HG03469 (cell line): ENCODE results near the gene GDI2.
"Not testable (repeated sequence)": the region's sequence is repeated elsewhere in the genome, so short reads cannot be mapped to it uniquely, and the experiment has no call there.

Experiments used
- ATAC-seq: cut with Tn5 transposase; IDR thresholded peaks from one replicate; pipeline ENCODE4 v1.9.1; 2021; ENCODE audit warnings: mild to moderate bottlenecking, moderate library complexity, moderate number of reproducible peaks; ENCODE audit not compliant: unreplicated experiment

The GDI2 gene

DNA sequence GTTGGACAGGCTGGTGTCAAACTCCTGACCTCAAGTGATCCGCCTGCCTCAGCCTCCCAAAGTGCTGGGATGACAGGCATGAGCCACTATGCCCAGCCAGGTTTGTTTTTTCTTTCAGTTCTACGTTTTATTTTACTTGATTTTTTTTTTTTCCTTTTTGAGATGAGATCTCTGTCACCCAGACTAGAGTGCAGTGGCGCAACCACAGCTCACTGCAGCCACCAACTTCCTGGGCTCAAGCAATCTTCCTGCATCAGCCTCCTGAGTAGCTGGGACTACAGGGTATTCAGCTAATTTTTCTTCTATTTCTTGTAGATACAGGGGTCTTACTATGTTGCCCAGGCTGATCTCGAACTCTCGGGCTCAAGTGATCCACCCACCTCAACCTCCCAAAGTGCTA is 24.3 kb downstream of the GDI2 start:
- ATAC-seq: no peak

DNA sequence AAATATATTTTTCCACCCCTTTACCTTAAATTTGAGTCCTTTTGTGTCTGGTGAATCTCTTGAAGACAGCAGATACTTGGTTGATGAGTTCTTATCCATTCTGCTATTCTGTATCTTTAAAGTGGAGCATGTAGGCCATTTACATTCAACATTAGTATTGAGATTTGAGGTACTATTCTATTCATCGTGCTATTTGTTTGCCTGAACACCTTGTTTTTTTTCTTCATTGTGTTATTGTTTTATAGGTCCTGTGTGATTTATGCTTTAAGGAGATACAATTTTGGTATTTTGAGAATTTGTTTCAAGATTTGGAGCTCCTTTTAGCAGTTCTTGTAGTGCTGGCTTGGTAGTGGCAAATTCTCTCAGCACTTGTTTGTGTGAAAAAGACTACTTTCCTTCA is 29.9 kb downstream of the GDI2 start:
- ATAC-seq: no peak

DNA sequence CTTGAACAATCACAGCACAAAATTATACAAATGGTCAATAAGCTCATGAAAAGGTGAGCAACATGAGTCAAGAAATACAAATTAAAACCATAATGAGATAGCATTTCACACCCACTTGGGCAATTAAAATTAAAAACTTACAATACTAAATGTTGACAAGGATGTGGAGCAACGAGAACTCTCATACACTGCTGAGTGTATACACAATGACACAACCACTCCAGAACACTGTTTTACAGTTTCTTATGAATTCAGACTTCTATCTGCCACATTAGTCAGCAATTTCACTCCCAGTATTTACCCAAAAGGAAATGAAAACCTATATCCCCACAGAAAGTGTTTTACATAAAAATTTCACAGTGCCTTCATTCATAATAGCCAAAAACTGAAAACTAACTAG is 31.1 kb downstream of the GDI2 start:
- no peak for ATAC-seq

DNA sequence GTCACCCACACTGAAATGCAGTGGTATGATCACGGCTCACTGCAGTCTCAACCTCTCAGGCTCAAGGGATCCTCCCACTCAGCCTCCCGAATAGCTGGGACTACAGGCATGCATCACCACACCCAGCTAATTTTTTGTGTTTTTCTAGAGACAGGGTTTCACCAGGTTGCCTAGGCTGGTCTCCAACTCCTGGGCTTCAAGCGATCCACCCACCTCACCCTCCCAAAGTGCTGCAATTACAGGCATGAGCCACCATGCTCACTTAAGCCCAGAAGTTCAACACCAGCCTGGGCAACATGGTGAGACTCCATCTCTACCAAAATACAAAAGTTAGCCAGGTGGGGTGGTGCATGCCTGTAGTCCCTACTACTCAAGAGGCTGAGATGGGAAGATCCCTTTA is 33.5 kb downstream of the GDI2 start:
- ATAC-seq: no peak

DNA sequence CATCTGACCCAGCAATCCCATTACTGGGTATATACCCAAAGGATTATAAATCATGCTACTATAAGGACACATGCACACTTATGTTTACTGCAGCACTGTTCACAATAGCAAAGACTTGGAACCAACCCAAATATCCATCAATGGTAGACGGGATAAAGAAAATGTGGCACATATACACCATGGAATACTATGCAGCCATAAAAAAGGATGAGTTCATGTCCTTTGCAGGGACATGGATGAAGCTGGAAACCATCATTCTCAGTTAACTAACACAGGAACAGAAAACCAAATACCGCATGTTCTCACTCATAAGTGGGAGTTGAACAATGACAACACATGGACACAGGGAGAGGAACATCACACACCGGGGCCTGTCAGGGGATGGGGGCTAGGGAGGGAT is 35.5 kb downstream of the GDI2 start:
- not testable (repeated sequence) for ATAC-seq

DNA sequence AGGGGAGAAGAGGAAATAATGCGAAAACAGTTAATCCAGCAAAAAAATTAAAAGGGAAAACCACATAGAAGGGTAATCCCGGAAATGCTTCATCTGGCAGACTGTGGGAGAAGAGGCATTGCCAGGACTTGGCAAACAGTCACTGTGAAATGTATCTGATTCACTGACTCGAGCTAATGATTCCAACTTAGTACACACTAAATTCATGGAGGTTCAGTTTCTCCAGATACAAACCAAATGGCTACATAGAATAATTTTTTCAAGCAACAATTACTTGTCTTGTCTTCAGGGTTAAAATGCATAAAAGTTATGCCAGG is 36.4 kb downstream of the GDI2 start:
- ATAC-seq: no peak

DNA sequence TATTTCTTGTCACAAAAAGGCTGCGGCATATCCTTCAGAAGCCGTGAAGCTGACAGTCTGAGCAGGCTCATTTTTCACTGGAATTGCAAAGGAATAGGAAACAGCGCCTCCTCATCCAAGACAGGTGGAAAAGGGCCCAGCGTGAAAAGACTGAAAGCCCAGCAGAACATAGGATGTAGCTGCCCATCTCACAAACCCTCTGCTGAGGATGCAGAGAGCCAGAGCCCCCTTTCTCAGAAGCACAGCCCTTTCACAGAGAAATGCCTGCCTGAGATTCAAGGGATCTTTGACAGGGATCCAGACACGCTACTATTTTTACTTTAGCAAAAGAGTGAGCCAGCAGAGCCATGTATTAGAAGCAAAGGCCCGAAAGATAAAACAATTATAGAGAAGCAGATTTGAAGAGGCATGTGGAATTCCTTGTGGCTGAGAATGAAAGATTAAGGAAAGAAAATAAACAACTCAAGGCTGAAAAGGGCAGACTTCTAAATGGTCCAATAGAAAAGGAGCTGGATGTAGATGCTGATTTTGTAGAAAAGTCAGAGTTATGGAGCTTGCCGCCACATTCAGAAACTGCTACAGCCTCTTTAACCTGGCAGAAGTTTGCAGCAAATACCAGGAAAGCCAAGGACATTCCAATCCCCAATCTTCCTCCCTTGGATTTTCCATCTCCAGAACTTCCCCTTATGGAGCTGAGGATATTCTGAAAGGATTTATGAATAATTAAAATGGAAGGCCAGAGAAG is 36.9 kb downstream of the GDI2 start:
- no peak for ATAC-seq

DNA sequence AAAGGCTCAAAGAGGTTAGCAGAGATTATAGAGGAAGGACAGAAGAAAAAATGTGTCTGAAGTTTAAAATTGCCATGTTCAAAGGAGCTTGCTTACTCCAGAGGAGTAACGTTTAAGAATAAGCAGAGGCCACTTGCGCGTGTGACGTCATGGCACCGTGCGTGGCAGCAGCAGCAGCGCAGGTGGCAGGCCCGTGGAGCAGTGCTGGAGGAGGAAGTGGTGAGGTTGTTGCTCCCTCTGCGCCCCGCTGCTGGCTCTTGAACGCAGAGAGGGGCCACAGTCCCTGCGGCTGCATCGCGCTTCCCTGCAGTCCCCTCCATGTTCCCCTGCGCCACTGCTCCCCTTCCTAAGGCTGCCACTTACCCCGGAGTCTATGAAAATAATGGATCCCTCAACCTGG is 37.5 kb downstream of the GDI2 start:
- no peak for ATAC-seq

DNA sequence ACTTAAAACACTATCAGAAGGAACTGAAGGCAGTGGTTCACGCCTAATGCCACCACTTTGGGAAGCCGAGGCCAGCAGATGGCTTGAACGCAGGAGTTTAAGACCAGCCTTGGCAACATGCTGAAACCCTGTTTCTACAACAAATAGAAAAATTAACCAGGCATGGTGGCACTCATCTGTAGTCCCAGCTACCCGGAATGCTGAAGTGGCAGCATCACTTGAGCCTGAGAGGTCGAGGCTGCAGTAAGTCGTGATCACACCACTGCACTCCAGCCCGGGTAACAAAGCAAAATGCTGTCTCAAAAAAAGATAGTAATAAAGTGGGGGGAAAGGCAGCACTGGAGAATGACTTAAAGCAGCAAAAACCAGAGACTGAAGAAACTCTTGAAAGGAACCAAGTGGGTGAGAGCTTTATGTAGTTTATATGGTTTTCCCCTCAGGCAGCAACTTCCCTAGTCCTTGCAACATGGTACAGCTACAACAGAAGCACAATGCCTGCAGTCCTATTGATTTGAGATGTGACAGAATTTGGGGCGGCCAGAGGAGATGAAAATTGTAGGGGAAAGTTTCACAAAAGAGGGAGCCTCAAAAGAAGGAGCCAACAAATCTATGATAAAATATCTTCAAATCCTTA is 38.1 kb downstream of the GDI2 start:
- no peak for ATAC-seq

DNA sequence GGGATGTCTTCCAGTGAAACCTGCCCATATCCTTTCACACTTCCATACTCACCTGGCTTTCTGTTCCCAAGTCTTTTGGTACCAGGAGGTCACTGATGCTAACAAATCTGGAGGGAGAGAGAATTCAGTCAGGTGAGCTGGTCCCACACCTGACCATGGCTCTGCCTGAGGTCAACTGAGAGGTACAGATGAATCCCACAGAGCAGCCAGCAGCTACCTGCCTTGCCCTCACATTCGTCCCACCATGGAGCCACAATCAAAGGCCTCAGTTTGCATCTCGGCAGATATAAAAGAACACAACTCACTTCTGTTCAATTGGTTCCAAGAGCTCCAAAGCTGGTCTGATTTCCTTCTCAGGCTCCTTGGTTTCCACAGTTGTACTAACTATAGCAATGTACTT is 47.0 kb downstream of the GDI2 start:
- no peak for ATAC-seq

DNA sequence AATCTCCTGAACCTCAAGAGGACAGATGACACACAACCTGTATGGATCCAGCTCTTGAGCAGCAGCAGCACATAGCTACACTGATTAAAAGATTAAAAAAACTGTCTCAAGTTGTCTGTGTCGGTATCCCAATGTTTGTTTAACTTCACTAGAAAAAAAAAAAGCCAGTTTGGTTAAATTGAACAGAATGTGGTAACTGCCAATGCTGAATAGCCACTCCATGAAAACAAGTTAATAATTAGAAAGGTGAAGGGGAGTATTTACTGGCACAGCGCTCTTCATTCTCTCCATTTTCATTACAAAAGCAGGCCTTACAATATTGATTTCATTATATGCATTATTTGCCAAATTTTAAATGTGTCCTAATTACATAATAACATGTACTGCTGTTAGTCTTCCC is 47.6 kb downstream of the GDI2 start:
- no peak for ATAC-seq

DNA sequence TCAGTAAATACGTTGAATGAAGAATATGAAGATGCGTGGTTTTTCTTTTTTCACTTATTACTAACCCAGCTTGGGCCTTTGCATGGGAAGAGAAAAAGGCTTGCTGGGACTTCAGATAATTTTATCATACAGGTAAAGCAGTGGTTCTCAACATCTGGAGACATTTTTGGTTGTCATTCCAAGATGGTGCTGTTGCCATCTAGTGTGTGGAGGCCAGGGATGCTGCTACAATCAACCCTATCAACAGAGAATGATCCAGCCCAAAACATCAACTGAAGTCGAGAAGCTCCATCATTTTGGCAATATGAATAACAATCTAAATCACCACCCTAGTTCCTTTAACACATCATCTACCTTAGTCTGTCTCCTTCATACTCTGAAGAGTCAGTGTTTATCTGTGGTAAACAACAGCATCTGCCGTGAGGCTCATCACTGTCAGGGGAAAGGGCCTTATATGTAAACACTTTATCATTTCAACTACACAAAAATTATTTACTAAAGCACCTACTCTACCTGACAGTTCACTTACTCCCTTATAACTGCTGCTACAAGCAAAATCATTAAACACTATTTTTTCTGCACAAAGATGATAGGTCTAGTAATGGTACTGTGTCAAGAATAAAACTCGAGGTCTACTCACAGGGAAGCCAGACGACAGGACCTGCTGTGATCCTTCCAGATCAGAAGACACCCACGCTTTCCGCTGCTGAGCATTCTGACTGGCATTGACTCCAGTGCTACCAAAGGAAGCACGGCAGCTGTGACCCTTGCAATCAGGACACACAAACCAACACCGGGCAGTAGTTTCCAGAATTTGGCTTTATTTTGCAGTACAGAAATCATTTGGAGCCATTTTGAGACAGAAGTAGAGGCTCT is 48.6 kb downstream of the GDI2 start:
- ATAC-seq: no peak

DNA sequence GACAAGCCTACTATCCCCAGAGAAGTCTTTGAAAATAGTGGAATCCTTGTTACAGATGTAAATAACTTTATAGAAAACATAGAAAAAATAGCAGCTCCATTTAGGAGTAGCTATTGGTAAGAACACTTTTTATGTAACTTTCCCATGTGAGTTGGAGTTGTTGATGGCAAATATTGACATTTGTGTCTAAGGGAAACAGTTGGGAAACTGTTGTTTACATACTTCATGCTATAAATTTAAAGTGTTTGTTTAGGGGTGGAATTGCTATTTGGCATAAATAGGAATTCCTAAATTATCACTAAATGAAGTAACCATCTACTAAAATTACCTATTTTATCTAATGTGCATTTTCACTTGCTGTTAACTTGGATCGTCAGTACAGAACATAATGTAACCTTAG is 50.7 kb downstream of the GDI2 start:
- ATAC-seq: no peak

DNA sequence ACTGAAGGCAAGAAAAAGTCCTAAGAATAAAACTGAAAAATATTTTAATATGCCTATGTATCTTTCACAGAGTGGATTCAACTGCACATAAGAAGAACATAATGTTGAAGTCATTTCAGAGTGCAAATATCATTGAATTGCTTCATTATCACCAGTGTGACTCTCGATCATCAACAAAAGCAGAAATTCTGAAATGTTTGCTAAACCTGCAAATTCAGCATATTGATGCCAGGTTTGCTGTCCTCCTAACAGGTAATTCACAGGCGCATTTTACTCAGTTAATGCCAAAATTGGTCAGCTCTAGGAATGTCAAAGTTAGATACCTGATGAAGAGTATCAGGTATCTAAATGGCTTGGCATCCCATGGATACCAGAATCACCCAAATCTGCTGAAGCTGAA is 52.0 kb downstream of the GDI2 start:
- ATAC-seq: no peak

DNA sequence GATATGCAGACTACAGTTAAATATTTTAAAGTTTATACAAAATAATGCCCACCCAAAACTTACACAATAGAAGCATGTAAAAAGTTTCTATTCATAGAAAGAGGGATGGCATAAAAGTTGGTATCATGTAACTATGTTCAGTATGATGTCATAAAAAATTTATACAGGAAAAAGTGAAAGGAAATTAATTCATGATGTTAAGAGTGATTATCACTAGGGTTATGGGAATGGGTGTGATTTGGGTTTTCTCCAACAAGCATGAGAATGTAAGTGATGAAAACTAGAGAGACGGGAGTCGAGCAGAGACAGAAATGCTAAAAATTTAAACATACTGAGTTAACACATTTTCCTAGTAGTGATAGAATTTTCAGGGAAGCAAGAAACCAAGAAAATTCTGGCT is 52.7 kb downstream of the GDI2 start:
- ATAC-seq: no peak

DNA sequence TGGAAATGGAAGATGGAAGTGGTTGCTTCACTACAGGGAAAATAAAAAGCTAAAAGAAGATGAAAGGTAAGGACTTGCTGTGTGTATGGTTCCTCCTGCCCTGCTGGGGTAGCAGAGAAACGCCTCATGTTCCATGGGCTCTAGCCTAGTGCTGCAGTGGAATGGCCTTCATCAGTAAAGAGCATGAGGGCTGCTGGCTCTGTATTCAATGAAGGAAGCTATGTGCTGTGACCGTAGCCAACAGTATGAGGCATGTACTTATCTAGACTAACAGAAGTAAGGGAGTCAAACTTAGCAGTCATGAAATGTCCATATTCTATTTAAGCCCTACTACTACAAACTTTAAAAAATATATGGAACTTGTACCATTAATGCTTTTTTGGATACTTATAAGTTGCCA is 54.3 kb downstream of the GDI2 start:
- ATAC-seq: no peak

DNA sequence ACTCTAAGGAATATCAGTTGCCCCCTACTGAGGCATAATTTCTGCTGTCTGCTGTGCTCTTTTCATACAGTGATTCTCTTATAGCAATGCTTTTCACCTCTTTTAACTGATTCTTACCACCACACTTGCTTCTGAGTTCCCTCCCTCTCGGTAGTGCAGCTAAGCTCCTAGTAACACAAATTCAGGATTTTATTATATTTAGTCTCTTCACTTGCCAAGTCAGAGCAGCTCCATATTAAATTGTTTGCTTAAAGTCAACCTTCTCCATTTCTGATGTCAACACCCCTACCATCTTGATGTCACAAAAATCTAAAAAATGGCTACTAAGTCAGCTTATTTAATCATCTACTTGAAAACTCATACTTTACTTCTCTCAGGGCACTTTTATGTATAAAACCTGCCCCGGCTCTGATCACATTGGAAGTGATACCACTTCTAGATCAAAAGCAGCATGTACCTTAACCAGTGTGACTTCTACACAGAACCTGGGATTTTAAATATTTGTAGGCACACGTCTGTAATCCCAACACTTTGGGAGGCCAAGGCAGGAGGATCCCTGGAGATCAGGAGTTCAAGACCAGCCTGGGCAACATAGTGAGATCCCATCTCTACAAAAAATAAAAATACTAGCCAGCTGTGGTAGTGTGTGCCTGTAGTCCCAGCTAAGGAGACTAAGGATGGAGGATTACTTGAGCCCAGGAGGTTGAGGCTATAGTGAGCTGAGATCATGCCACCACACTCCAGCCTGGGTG is 55.3 kb downstream of the GDI2 start:
- ATAC-seq: no peak

DNA sequence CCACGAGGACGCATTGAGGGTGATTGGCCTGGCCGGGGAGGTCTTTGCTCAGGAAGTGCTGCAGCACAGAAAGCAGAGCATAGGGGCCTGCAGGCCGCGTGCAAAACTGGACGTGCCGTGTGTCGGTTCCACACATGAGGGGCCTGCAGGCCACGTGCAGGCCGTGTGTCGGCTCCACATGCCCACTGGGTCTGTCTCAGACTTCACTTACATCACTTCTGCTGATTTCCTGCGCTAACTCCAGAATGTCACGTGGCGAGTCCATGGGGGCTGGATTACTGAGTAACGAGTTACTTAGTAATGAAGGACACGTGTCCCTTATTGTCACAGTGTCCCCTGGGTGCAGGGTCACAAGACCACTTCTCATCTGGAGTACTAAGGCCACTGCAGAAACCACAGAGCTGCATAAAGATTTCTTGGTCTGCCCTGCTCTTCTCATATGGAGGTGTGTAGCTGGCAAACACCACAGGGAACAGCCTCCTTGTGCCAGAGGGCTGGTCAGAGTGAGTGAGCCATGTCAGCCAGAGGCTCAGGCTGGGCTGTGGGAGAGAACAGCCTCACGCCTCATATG is 60.8 kb downstream of the GDI2 start:
- ATAC-seq: no peak

DNA sequence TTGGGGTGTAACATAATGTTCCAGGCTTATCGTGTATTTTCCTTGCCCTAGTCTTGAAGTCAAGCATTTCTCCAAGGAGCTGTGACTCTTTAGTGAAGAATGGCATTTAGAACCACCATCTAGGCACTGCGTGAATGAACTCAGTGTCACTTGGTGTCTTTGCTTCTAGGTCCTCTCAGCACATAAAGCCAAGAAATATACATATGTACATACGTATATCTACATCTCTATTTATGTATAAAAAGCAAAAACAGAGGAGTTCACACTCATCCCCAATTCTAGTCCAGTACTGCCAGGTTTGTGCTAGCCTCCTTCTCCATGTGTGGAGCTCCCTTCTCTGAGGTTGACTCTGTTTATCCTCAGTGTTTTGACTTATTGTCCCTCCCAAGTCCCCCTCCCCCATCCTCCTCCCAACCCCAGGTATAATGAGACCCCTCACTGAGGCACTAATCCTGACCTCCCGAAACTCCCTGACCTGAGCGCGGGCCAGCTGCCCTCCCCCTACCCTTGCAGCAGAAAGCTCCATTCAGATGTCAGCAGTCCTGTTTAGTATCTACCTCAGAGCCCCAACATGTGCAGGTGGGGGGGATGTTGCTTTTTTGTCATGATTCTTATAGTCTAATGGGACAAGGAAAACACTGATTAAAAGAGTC is 61.5 kb downstream of the GDI2 start:
- no peak for ATAC-seq

DNA sequence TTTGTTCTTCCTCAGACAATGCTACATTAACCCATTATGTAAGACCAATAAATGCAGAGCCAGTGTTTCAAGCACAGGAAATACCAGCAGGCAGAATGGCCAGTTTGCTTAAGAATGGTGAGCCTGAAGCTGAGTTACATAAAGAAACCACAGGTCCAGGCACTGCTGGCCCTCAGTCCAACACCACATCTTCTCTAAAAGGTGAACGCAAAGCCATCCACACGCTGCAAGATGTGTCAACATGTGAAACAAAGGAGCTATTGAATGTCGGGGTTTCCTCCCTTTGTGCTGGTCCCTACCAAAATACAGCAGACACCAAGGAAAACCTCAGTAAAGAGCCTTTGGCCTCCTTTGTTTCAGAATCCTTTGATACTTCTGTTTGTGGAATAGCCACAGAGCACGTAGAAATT is 64.8 kb downstream of the GDI2 start:
- no peak for ATAC-seq

DNA sequence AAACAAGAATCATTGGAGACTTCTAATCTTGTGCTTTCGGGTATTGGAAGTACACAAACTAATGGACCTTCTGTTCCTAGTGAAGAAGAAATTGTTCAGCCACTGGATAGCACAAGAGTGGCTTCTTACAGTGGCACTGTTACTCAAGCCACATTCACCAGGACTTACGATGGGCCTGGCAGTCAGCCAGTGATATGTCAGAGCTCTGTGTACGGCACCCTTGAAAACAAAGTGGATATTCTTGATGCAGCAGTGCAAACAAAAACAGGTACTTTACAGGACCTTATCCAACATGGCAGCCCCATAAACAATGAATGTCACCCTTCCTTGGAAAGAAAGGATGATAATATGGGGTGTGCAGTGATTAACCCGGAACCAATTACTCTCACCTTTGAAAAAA is 67.0 kb downstream of the GDI2 start:
- no peak for ATAC-seq
